Hematopoietic multipotent progenitor cell treated with erythropoietin and hydrocortisone succinate and interleukin-3 and kit ligand, for 8 days (in vitro differentiated cells): ENCODE measurements around the gene CCDC81.

Experiments
- DNase-seq: peaks from one replicate; pipeline ENCODE4 v3.0.0-alpha.2; 2015

Gene CCDC81

DNA sequence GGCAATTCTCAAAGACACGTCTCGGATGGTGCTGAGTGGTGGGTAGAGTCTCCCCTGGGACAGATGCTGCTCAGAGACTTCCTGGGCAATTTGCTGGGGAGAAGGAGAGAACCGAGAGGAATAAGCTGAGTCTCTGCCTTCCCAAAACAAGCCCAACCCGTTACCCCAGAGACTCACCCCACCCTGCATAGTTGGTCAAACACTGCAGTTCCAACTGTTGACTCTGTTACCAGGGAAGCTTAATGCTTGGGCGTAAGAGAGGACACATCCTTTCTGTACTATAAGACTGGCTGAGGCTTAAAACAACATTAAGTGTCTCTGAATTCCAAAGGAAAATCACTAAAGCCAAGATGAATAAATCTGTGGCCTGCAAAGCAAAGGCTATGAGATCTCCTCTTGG is 68.1 kb downstream of the CCDC81 start:
- DNase-seq: no peak

DNA sequence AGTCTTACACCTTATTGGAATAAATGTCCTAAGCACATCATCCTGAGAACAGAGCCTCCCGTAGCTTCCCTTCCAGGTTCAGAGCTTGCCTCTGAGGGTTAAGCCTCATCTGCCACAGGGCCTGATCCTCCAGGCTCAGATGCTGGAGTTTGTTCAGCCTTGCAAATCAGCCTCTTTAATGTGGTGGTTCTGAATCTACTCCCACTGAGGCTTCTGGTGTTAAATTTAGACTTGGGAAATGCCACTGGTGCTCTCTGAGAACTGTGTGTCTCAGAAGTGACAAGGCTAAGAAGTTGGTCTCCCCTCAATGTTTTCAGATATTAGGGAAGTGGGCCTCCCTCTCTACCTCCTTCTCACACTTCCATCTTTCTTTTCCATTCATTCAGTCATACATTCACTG is 68.7 kb downstream of the CCDC81 start:
- no peak for DNase-seq

- no peak for DNase-seq
Observed at GRCh38 chr11:86444981-86445380, 70.3 kb downstream of the CCDC81 start.

GRCh38 chr11:86446163-86446923 is 71.7 kb downstream of the CCDC81 start:
- no peak for DNase-seq

DNA sequence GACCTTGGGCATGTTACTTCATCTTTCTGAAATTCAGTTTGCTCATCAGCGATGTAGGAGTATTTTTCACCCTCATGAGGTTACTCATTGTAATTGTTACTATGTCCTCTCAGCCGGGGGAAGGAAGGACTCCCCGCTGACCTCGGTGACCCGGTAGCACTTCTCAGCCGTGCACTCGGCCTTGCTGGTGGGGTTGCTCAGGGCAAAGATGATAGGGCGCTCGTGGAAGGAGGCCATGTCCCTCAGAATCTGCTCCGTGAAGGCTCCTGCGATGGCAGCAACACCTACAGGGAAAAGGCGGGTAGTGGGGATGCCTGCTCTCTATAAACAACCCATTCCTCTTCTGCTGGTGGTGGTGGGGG is 72.2 kb downstream of the CCDC81 start:
- no peak for DNase-seq

DNA sequence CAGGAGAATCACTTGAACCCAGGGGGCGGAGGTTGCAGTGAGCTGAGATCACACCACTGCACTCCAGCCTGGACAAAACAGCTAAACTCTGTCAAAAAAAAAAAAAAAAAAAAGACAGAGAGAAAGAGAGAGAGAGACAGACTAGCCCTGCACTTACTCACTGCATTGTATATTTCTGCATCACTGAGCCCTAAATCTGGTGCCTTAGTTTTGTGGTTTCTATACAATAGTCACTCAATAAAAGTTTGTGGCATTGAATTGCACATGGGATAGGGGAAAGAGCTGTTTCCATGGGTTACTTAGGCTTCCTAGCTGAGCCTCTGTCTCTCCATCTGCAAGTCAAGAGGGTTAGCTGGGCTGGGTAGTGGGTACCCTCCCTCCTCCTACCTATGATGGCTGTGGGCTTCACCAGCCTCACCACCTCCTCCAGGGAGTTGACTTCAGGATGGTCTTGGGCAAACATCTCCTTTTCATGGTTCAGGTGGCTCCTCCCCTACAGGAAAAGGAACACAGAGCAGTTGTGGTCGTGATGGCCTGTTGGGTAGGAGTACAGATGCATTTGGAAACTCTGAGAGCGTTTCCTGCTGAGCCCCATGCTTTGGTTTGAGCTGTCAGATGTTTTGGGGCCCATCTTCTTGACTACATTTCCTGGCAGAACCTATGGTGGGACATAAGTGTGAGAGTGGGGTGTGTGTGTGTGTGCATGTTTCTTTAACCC is 73.2 kb downstream of the CCDC81 start:
- DNase-seq: no peak

GRCh38 chr11:86449993-86450629 is 75.4 kb downstream of the CCDC81 start:
- no peak for DNase-seq

GRCh38 chr11:86453290-86454030 is 78.8 kb downstream of the CCDC81 start:
- no peak for DNase-seq

GRCh38 chr11:86456075-86456939 is 81.6 kb downstream of the CCDC81 start:
- DNase-seq: peak; percentile 81

GRCh38 chr11:86458294-86459001 is 83.8 kb downstream of the CCDC81 start:
- DNase-seq: no peak

DNA sequence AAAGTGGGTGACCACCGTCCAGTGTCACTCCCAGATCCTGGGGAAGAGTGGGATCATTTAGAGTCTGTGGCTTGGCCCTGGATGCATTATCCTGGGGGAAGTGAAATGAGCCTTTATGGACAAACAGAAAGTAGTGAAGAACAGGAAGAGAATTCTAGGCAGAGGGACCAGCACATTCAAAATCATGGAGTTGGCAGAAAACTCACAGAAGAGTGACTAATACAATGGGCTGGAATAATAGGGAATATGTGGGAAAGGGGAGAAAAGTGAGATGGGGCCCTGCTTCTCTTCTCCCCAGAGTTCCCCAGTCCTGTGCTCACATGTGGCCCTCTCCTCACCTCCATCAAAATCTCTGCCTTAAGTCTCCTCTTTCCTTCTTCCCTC is 84.3 kb downstream of the CCDC81 start:
- DNase-seq: no peak

GRCh38 chr11:86459682-86460460 is 85.2 kb downstream of the CCDC81 start:
- no peak for DNase-seq

DNA sequence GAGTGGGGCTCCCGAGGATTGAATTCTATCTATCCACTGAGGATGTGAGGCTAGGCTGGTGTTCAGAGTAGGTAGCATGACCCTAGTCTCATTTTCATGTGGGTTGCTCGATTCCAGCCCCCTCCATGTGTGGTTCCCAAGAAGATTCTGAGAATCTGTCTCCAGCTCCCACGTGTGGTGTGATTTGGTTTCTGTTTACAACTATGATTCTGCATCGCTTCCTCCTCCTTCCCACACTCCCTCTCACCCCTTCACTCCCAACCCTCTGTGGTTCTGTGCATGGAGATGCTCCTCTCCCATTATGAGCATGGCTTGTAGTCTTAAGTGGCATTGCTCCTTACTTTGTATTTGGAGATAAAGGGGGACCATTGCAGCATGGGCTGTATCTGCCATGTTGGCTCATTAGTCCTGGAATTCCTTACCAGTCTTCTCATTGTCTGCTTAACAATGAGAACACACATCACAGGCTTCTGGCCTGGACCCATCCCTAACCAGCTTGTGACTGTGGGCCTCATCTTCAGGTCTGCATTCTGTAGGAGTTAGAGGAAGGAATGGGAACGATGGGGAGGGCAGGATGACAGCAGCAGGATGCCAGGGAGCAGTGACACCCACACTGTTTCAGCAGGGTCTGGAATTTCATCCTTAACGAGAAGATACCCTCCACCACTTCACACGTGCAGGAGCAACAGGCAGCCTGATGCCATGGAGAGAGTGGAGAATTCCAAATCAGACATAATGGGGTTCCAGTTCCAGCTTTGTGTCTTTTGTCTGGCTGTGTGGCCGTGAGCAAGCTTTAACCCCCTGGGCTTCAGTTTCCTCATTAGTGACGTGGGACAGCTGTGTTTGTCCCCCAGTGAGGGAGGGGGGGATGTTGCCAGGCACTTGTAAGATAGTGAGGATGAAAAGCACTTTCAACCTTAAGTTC is 86.0 kb downstream of the CCDC81 start:
- DNase-seq: no peak

GRCh38 chr11:86461892-86462291 is 87.2 kb downstream of the CCDC81 start:
- no peak for DNase-seq

DNA sequence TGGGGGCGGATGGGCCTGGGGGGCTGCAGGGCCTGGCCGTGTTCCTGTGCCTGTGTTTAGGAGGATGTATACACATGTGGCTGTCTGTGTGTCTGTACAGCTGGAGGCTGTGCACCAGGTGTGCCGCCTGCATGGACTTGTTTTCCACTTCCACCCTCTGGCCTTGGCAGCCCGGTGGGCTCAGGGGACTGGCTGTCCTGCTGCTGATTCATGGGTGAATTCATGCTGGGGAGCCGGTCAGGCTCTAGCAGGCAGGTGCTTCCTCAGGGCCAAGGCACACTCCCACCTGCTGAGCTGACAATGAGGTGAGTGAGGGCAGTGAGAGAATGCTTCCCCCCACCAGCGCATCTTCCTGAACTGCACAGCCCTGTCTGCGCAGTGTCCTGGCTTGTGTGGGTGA is 88.4 kb downstream of the CCDC81 start:
- DNase-seq: no peak

- no peak for DNase-seq
Observed at GRCh38 chr11:86463955-86464354, 89.3 kb downstream of the CCDC81 start.

DNA sequence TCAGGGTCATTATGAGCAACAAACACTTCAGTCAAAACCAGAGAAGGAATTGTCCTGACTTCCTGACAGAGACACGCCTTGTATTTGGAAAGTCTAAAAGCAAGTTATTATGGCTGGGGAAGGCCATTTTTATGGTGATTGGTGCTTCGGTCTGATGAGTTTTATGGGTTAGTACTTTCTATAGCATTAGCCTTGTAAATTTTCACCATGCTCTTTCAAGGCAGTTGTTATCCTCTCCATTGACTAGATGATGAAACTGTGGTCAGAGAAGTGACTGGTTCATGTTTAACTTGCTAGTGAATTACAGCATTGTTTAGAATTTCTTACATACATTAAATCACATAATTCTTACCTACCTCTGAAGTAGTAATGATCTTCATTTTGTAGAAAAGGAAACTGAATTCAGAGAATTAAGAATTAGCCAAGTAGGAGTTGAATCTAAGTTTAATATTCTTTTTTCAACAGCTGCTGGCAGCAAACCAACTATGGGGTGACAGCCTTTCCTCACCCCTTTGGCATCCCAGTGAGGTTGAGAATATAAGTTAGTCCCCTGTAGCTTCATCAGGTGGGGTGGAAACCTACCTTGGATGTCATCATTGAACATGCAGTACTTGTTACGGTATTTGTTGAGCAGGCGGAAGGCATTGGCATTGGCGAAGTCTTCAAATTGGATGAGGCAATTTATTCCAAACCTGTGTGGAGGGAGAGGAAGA is 90.0 kb downstream of the CCDC81 start:
- DNase-seq: no peak

DNA sequence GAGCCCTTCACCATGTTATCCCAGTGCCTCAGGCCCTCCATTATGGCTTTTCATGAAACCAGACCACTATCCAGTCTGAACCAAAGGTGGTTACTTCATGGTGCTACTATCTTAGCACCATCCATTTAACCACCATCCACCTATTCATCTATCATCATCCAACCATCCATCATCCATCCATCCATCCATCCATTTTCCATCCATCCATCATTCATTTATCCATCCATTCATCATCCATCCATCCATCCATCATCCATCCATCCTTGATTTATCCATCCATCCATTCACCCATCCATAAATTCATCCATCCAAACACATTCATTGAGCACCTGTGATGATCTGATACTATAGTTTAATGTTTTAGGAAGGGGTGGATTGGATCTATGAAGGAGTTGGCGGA is 93.5 kb downstream of the CCDC81 start:
- no peak for DNase-seq
